Thoracic aorta (tissue), 2 donors: ENCODE measurements around the gene PREPL. TPM values are rescaled to one million over a fixed set of nuclear protein-coding genes. Genes with fewer than 3 reads are reported as not detected.
"Not testable (repeated sequence)": the region's sequence is repeated elsewhere in the genome, so short reads cannot be mapped to it uniquely, and the experiment has no call there.

Experiments used
- ATAC-seq: fragments of 150-250 bp; one replicate; pipeline ENCODE4 v1.8.0; 2017; ENCODE audit warnings: low read depth; ENCODE audit not compliant: insufficient number of reproducible peaks, low FRiP score
- DNase-seq: peaks from one replicate; pipeline ENCODE4 v3.0.0-alpha.2; 2020; ENCODE audit warnings: low spot score
- H3K27ac ChIP-seq, 2 donors: fragments of 200-600 bp; sonication (generic); 1 replicate in 1 of 2; 2 replicates in 1 of 2; pipeline ENCODE4 v1.5.1; 2016; ENCODE audit warnings: mild to moderate bottlenecking in 2 of 2, moderate library complexity in 2 of 2
- H3K27me3 ChIP-seq: fragments of 200-600 bp; sonication (generic); replicated peaks from 2 replicates; pipeline ENCODE4 v1.6.0; 2016; ENCODE audit warnings: mild to moderate bottlenecking; ENCODE audit not compliant: insufficient read depth
- H3K36me3 ChIP-seq: fragments of 200-600 bp; sonication (generic); one replicate; pipeline ENCODE4 v1.5.1; 2016
- H3K4me1 ChIP-seq, 2 donors: fragments of 200-600 bp; sonication (generic); 1 replicate in 1 of 2; 2 replicates in 1 of 2; pipeline versions ENCODE4 v1.5.1 to v1.6.0; 2016; ENCODE audit warnings: low read depth in 2 of 2, mild to moderate bottlenecking in 1 of 2; ENCODE audit not compliant: control insufficient read depth in 1 of 2
- H3K4me3 ChIP-seq: fragments of 200-600 bp; sonication (generic); 2 replicates; pipeline ENCODE4 v1.5.1; 2016; ENCODE audit warnings: mild to moderate bottlenecking
- H3K9me3 ChIP-seq: fragments of 200-600 bp; sonication (generic); 2 replicates; pipeline ENCODE4 v1.5.1; 2016
- CTCF ChIP-seq: fragments of 200-600 bp; sonication (generic); IDR thresholded peaks from one replicate; pipeline ENCODE4 v1.5.1; 2019; ENCODE audit warnings: antibody characterized with exemption
- total RNA-seq, 2 donors: library from RNA; depleted of rRNA; stranded (reverse); fragments of >200 nt; gene quantifications; one replicate each; pipeline versions ENCODE4 v1.1.0 to v1.2.3, GENCODE V29; 2016

The PREPL gene
- total RNA-seq, 2 donors from 2014 or later = 56.0 to 65.2 TPM

GRCh38 chr2:44314362-44314761, 46.9 kb downstream of the PREPL start:
- ATAC-seq (no peak), DNase-seq (no peak)
- H3K36me3 ChIP-seq = peaks cover 45% of the 10 kb centered on the region
- peaks cover 20% of the 10 kb centered on the region for H3K9me3 ChIP-seq
- H3K4me1 ChIP-seq = no peaks in the 10 kb centered on the region
- no peak overlapping the region for H3K27ac ChIP-seq
- H3K27me3 ChIP-seq = no peaks in the 10 kb centered on the region
- no peak overlapping the region for H3K4me3 ChIP-seq
- TF ChIP-seq CTCF = no peak

- Histone ChIP-seq H3K9me3 (peaks cover 25% of the 10 kb centered on the region), H3K27ac (no peak overlapping the region), H3K36me3 (peaks cover 37% of the 10 kb centered on the region), H3K4me3 (no peak overlapping the region), H3K4me1 (no peaks in the 10 kb centered on the region), H3K27me3 (no peaks in the 10 kb centered on the region)
- DNase-seq (no peak), ATAC-seq (no peak)
- TF ChIP-seq CTCF = no peak
Measured at GRCh38 chr2:44310287-44310686, 51.0 kb downstream of the PREPL start.

GRCh38 chr2:44305882-44306281, 55.4 kb downstream of the PREPL start:
- no peaks in the 10 kb centered on the region for H3K4me1 ChIP-seq
- ATAC-seq (no peak), DNase-seq (no peak)

GRCh38 chr2:44304258-44304657, 57.0 kb downstream of the PREPL start:
- Histone ChIP-seq H3K27me3 (no peaks in the 10 kb centered on the region), H3K4me1 (no peaks in the 10 kb centered on the region), H3K4me3 (no peak overlapping the region), H3K9me3 (peaks cover 4% of the 10 kb centered on the region), H3K27ac (no peak overlapping the region), H3K36me3 (no peaks in the 10 kb centered on the region)
- DNase-seq (no peak), ATAC-seq (no peak)
- TF ChIP-seq CTCF = no peak

More at GRCh38 chr2:44305882-44306281, 55.4 kb downstream of the PREPL start:
- TF ChIP-seq CTCF = no peak
- peaks cover 9% of the 10 kb centered on the region for H3K36me3 ChIP-seq
- H3K27ac ChIP-seq = no peak overlapping the region
- H3K9me3 ChIP-seq = peaks cover 20% of the 10 kb centered on the region
- H3K27me3 ChIP-seq = no peaks in the 10 kb centered on the region
- H3K4me3 ChIP-seq = no peak overlapping the region

- not testable (repeated sequence) for ATAC-seq, H3K27me3 ChIP-seq, H3K36me3 ChIP-seq, H3K27ac ChIP-seq, H3K4me1 ChIP-seq, DNase-seq, H3K9me3 ChIP-seq, H3K4me3 ChIP-seq
Measured at GRCh38 chr2:44303766-44304165, 57.5 kb downstream of the PREPL start.

- DNase-seq = no peak
- H3K4me1 ChIP-seq = peaks cover 0 to 3% of the 10 kb centered on the region in 2 donors
- no peak for ATAC-seq
- no peaks in the 10 kb centered on the region for H3K27me3 ChIP-seq
- no peak overlapping the region for H3K4me3 ChIP-seq
- H3K27ac ChIP-seq = no peak overlapping the region
- no peak for TF ChIP-seq CTCF
- no peaks in the 10 kb centered on the region for H3K36me3 ChIP-seq
- H3K9me3 ChIP-seq = no peaks in the 10 kb centered on the region
Measured at GRCh38 chr2:44301111-44301510, 60.2 kb downstream of the PREPL start.
